ENCODE results near the gene SLFN12L. TPM values are rescaled to one million over a fixed set of nuclear protein-coding genes. Genes with fewer than 3 reads are reported as not detected.
"Not testable (repeated sequence)": the region's sequence is repeated elsewhere in the genome, so short reads cannot be mapped to it uniquely, and the experiment has no call there.

Gene SLFN12L
- under 1 TPM in 2 of 3 donors, not detected in 1; 0.04 to 0.17 TPM for polyA plus RNA-seq (ENCODE audit: insufficient read length in 3 of 3)

DNA sequence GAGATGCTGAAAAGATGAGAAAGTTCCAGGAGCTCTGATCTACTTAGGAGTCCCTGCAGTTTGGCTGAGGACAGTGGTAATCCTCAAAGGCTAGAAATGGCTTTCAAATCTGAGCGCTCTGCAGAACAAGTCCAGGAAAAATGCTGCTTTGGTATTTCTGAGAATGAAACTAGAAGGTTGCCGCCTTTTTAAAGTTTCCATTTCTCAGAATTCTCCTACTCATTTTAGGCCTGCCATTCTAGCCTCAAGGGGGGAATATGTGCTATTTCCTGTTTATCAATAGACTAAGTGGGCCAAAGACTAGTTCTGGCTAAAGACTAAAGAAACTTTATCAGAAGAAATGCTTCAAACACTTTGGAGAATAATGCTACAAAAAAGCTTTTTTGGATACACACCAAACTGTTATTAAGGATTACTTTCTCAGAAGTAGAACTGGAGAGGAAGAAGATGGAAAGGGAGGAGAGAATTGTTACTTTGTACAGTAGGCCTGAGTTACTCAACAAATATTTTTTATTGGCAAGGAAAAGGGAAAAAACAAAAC is at the start of gene SLFN12L:
SLFN12L (minus strand) TSS at position 78 of the 541 bp plus-strand sequence. CDS start 15,314 bp downstream, outside the sequence.
- DNase-seq (ENCODE audit: low read depth in 3 of 3, low spot score in 2 of 3), result no peak

DNA sequence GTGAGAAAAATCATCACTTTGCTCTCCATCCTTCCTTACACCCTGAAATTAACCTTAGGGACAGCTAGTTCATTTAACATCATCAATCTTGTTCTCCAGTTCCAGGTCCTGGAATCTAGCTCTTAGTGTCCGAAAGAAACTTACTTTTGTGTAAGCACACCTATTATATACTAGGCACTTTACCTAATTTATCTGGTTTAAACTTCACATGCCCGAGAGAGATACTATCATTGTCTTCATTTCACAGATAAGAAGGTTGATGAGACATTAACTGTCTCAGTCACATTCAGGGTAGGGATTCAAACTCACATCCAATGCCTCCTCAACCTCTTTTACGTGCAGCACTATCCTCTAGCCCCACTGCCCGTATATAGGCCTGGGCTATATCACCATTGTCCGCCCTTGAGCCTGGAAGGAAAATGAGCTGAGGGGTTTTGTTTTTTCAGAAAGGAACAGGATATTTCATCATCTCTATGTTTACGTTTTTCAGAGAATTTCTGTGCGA is 49.1 kb upstream of the SLFN12L start:
- DNase-seq (ENCODE audit: low read depth in 3 of 3, low spot score in 2 of 3), result no peak

- DNase-seq (ENCODE audit: low read depth in 3 of 3, low spot score in 2 of 3), result no peak
Measured at GRCh38 chr17:35584061-35584460, 46.6 kb upstream of the SLFN12L start.

DNA sequence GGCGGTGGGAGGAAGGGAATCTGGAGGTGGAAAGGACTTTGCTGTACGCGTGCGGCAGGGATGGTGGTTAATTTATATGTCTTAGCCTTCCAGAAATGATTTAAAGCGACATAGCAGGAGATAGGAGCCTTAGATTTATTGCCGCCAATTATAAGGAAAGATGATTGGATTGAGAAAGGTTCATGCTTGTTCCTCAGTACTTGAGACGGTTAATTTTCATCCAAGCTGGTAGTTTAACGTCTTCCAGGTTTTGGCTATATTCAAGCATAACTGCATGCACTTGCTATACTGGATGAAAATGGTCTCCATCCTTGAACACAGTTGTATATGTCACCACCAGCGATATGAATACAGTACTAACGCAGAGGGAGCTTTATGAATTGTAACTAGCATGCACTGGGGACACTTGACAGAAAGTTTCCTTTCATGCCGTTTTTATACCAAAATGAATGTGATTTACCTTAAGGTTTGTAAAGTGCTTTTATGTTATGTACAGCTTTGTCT is 41.5 kb upstream of the SLFN12L start:
- DNase-seq (ENCODE audit: low read depth in 3 of 3, low spot score in 2 of 3), result no peak

DNA sequence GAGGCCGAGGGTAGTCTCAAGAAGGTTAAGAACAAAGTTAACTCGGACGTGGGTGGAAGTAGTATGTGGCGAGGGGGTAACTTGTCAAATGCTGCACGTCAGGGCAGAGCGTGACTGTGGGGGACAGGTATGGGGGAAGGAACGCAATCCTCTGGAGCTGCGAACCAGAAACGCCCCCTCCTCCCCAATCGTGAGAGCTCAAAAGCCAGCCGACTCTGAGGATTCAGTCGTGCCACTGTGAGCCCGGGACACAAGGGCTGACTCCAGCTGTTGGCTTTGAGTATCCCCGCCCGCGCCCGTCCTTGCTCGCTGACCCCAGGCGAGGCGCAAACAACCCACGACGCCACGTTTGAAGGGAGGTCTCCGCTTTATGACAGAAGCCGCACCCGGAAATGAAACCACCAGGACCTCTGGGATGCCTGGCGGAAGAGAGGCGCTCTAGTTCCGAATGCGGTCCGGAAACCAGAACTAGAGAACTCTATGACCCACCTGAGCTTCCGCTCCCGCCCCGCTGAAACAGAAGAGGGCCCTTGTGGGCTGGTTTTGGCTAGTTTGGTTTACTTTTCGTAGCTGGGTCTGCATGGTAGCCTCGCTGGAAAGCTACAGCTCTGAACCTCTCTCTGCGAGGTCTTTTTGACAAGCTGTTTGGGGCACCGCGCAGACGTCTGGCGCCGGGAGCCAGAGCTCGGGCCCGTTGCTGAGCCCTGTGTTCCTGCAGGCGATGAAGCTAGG is 40.9 kb upstream of the SLFN12L start, which contains the start of gene PEX12:
PEX12 (minus strand) TSS at position 375 of the 732 bp plus-strand sequence. CDS start 550 bp downstream, outside the sequence.
- peak; percentile 78 to 89 (median 88) for DNase-seq (ENCODE audit: low read depth in 3 of 3, low spot score in 2 of 3)

DNA sequence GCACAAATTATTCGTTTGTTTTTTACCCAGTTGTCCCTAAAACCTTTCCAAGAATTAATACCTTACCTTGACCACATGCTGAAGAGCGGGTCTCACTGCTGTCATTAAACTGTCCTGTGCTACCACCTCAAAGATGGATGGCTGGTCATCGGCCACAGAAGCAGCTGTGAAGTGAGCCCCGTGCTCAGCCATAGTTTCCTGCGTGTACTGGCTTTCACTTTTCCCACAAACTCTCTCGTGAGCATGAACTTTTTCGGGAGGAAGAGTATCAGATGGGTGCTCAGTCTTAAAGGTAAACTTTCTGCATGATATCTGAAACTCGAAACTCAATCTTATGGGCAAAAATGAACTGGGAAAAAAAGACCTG is 40.3 kb upstream of the SLFN12L start:
- no peak for DNase-seq (ENCODE audit: low read depth in 3 of 3, low spot score in 2 of 3)

- no peak for DNase-seq (ENCODE audit: low read depth in 3 of 3, low spot score in 2 of 3)
Measured at GRCh38 chr17:35575759-35576158, 38.3 kb upstream of the SLFN12L start.

GRCh38 chr17:35569405-35569804 is 31.9 kb upstream of the SLFN12L start:
- no peak for DNase-seq (ENCODE audit: low read depth in 3 of 3, low spot score in 2 of 3)

DNA sequence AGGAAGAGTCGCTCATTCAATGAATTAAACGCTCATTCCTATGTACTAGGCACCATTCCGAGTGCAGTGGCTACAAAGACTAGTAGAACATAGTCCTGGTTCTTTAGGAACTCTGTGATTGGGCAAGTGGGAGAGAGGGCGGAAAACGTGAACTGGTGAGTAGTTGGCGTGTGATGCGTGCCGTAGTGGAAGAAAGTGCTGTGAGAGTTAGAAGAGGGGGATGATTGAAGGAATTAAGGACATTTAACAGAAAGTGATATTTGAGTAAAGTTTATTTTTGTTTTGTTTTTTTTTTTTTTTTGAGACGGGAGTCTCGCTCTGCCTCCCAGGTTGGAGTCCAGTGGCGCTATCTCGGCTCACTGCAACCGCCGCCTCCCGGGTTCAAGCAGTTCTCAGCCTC is 31.1 kb upstream of the SLFN12L start:
- no peak for DNase-seq (ENCODE audit: low read depth in 3 of 3, low spot score in 2 of 3)

GRCh38 chr17:35566968-35567367 is 29.5 kb upstream of the SLFN12L start:
- no peak for DNase-seq (ENCODE audit: low read depth in 3 of 3, low spot score in 2 of 3)

- not testable (repeated sequence) for DNase-seq (ENCODE audit: low read depth in 3 of 3, low spot score in 2 of 3)
Measured at GRCh38 chr17:35563181-35563580, 25.7 kb upstream of the SLFN12L start.

DNA sequence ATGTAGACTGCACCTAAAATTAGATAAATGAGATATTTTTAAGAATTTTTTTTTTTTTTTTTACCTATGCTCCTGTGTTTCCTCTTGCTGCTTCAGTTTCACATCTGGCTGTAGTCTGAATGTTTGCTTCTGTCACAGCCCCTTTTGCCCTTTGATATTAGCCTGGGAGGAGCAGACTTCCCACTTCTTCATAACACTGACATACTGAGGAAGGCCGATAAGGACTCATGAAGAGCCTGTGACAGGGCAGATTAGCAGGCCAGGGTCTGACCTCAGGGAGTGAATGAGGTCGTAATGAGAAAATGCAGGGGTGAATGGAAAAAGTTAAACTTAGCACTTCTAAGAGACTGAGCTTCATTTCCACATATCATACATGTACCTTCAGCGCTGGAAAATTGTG is 23.2 kb upstream of the SLFN12L start, which contains the start of gene SLFN14:
SLFN14 (minus strand) TSS at position 117 of the 400 bp plus-strand sequence. CDS start 2,757 bp downstream, outside the sequence.
- DNase-seq (ENCODE audit: low read depth in 3 of 3, low spot score in 2 of 3), result no peak

DNA sequence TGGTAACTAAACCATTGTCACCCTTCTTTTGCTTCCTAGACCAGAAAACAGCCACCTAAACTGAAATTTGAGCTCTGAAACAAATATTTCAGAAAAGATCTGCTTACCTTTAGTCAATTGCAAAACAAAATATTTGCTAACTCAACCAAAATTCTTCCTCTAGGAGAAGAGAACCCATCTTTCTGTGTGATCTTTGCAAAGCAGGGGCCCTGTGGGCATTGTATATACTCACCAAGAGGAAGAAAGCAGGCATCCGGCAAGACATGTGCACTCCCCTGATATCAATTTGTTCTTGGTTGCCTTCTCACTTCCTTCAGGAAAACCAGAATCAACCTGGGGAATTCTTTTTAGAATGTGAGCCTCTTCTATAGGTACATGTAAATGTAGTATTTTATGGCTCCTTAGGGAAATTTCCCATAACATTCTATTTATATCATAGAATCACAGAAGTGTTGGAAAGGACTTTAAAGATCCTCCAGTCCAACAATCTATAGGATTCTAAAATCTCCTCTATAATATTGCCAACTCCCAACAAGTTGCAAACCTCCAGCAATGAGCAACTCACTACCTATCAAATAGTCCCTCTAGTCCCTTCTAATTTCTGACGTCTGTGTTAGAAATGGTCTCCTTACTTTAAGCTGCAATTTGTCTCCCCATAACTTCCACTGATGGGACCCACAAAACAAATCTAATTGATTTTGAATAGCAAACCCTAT is 22.2 kb upstream of the SLFN12L start:
- no peak for DNase-seq (ENCODE audit: low read depth in 3 of 3, low spot score in 2 of 3)

GRCh38 chr17:35557353-35557752 is 19.9 kb upstream of the SLFN12L start:
- no peak for DNase-seq (ENCODE audit: low read depth in 3 of 3, low spot score in 2 of 3)

GRCh38 chr17:35555691-35556090 is 18.2 kb upstream of the SLFN12L start:
- no peak for DNase-seq (ENCODE audit: low read depth in 3 of 3, low spot score in 2 of 3)

DNA sequence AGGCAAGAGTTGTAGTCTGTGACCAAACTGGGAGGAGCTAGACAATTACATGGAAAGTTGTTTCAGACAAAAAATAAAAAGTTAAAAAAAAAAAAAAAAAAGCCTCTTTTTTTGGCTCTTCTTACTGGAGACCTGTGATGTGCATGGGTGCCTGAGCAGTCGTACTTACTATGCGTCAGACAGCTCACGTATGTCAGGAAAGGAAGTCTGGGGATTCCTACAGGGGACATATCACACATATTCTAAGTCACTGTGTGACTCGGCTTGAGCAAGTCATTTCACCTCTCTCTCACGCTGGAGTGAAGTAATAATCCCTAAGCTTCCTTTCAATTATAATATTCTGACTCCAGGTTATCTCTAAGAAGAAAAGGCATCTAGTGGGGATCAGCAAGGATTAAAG is 17.2 kb upstream of the SLFN12L start:
- no peak for DNase-seq (ENCODE audit: low read depth in 3 of 3, low spot score in 2 of 3)

DNA sequence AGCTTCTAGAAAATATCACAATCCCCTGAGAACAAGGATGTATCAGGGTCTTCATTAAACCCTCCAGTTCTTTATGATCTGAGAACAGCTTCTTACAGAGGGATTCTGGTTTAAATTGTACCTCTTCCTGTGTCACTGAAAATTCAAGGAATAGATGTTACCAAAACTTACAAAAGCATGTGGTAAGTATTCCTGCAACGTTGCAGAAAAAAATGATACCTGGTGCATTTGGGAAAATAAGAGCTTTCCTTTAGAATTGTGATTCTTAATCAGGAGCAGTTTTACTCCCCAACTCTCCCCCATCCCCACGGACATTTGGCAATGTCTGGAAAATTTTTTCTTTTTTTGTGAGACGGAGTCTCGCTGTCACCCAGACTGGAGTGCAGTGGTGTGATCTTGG is 15.8 kb upstream of the SLFN12L start:
- DNase-seq (ENCODE audit: low read depth in 3 of 3, low spot score in 2 of 3), result no peak

GRCh38 chr17:35548978-35549377 is 11.5 kb upstream of the SLFN12L start:
- no peak for DNase-seq (ENCODE audit: low read depth in 3 of 3, low spot score in 2 of 3)

DNA sequence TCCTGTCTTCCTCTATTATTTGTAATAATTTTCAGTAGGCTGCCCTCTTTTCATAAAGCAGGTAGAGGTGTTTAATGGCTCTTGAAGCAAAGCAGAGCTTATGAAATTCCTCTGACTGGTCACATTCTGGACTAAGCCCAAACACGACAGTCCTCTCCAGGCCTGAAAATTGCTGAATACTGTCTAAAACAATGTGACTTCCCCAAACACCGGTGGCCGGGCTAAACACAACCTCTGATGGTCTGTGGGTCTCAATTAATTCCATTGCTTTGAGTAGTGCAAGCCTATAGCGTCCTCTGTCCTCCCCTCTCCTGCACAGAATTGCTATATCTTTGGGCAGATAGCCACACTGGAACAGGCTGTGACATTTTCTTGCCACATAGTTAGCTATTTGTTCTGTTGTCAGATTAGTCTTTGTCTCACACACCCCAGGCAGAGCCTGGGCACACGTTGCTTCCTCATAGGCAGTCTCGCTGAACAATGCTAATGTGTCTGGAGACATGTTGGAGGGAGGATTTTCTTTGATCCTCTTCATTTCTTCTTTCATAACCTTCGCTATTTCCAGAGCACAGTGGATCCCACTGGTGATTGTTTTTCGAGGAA is 10.8 kb upstream of the SLFN12L start:
- DNase-seq (ENCODE audit: low read depth in 3 of 3, low spot score in 2 of 3), result no peak

DNA sequence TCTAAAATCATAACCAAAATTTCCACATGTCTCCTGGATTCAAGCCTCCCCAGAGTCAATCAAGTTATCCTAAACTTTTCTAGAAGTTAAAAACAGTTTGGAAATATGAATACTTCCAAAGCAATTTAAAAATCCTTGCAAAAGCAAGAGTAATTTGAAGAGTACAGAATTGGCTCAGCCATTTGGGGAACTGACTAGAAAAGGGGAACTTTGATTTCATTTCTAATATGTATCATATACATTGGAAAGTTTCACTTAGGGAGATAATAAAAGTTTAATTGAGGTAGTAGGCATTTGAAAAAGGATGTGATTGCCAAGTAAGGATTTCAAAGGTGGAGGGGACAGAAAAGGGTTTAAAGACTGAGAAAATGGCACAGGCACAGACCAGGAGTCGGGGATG is 9.0 kb upstream of the SLFN12L start:
- DNase-seq (ENCODE audit: low read depth in 3 of 3, low spot score in 2 of 3), result no peak

DNA sequence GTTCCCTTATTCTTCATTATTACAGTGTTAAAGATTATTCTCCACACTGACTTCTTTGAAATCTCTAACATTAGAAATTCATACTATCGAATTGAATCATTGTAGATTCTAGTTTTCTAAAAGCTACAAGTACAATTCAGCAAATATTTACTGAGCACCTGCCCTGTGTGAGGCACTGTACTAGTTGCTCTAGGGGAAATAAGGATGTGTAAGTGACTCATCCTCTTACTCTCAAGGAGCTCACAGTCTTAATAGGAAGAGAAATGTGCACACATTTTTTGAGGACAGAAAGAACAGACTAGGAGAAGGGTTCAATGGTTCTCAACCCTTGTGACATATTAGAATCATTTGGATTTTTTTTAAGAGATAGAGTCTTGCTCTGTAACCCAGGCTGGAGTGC is 7.7 kb upstream of the SLFN12L start:
- no peak for DNase-seq (ENCODE audit: low read depth in 3 of 3, low spot score in 2 of 3)
